NCI-H748 (cell line): ENCODE data around the gene TRIM28.

Experiments used
- DNase-seq: peaks from one replicate; lab custom pipeline; 2025; ENCODE audit not compliant: unreplicated experiment; lab: John Stamatoyannopoulos, UW

The TRIM28 gene

GRCh38 chr19:58548859-58549663 is 5.2 kb downstream of the TRIM28 start:
- no peak for DNase-seq

DNA sequence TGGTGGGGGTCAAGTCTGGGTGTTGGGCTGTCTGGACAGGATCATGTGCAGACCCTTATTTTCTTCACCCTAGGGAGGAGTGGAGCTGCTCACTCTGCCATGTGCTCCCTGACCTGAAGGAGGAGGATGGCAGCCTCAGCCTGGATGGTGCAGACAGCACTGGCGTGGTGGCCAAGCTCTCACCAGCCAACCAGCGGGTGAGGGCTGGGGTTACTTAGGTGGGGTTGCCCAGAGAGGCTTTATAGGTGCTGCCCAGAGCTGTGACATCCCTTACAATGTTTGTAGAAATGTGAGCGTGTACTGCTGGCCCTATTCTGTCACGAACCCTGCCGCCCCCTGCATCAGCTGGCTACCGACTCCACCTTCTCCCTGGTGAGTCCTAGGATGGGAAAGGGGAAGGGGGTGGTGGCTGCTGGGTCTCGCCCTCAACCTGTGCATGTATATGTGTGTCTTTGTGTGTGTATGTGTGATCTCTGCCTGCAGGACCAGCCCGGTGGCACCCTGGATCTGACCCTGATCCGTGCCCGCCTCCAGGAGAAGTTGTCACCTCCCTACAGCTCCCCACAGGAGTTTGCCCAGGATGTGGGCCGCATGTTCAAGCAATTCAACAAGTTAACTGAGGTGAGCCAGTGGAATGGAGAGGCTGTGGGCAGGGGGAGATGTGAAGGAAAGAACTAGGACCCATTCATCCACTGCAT is 5.9 kb downstream of the TRIM28 start:
- no peak for DNase-seq

GRCh38 chr19:58550362-58551122 is 6.7 kb downstream of the TRIM28 start:
- DNase-seq = no peak

DNA sequence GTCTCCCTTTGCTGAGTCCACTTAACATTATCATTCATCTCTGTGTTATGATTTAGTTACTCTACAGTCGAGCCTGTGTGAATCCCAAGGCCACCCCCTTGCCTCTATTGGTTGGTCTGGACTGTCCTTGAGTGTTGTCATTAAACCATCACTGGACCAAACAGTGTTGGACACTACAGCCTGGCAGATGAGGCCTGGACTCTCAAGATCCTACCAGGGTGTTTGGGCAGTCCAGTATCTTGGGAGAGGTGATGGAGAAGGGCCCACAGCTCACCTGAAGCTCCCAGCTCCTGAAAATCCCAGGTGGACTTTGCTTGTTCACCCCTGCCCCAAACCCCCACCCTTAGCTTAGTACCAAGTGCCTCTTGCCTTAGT is 7.2 kb downstream of the TRIM28 start:
- no peak for DNase-seq

DNA sequence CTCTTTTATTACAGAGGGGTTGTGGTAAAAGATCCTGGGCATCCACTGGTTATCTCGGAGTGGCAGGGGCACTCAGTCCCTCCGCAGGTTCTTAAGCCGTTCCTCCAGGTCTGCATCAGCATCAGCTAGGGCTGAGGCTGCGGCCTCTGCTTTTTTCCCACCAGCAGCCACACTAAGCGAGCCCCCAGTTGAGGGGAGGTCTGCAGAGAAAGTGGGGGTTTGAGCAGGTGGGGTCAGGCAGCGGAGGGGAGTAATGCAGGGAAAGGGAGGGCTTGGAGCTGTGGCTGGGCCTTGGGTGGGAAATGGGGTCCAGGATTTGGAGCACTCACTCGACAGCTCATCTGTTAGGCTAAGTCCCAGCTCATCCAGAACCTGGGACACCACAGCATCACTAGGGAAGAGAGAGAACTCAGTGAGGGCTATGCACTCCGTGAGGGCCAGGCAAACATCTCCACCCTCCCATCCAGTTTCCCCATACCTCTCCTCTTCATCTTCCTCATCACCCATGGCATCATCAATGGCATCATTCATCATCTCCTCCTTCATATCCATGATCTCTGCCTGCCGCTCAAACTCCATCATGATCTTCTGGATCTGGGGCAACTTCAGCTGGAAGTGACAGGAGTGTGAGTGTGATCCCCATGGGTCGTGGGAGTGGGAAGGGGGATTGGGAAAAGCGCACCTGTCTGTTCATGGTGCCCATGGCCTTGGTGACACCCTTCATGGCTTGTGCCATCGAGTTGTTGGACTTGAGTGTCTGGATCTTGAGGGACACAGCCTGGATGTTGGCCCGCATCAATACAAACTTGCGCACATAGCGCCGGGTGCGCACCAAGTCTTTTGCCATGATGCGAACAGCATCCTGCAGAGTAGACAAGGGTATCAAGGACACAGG is 8.0 kb downstream of the TRIM28 start:
- no peak for DNase-seq

GRCh38 chr19:58552655-58553054 is 8.8 kb downstream of the TRIM28 start:
- DNase-seq = no peak

- no peak for DNase-seq
These were observed 10.1 kb downstream of the TRIM28 start for GRCh38 chr19:58553799-58554493.

- no peak for DNase-seq
These were observed 10.9 kb downstream of the TRIM28 start, which contains the start of gene CHMP2A for GRCh38 chr19:58554494-58555368. CHMP2A (minus strand) TSS chr19:58555105; CDS start chr19:58554212, 893 bp downstream.

DNA sequence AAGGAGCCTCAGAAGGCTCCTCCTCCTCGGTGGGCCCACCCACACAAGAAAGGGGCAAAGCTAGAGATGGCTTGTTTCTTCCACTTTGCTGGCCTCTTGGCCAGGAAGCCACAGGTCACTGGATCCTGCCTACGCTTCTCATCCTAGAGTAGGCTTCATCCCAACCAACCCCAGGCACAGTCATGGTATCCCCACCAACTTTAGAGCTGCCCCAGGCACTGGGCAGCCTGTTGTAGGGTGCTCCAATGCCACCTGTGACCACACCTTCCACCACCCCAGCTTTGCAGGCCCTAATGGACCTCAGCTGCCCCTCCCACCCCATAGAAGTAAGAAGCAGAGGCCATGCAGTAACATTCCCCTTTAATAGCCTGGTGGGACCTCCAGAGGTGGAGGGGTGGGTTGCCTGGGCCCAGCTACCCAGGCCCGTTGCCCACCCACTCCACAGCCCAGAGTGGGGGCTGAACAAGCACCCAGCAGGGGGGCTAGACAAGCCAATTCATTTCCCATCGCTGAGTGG is 11.6 kb downstream of the TRIM28 start:
- no peak for DNase-seq

- no peak for DNase-seq
These were observed 12.2 kb downstream of the TRIM28 start for GRCh38 chr19:58555920-58556621.

DNA sequence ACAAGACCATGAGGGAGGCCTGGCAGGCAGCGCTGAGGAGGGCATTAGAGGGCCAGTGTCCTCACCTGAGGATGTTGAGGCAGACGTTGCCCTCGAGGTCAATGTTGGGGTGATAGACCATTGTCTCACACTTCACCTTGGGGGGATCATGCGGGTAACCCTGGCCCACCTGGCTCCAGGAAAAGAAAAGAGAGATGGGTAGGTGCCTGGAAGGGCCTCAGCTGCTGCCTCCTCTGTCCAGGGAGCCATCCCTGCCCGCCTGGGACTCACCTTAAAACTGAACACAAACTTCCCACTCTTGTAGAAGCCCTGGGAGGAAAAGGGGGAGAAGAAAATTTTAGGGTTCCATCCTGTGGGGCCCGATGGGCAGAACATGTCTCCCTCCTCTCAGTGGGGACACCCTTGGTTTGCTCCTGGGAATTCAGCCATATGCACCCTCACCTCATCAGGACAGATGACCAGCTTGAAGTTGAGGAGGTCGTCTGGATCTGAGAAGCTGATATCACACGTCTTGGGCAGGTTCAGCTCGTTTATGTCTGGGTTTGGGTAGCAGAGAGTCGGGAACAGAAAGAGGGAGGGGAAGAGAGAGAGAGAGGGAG is 12.9 kb downstream of the TRIM28 start:
- no peak for DNase-seq

GRCh38 chr19:58557221-58558065 is 13.6 kb downstream of the TRIM28 start:
- no peak for DNase-seq

- no peak for DNase-seq
These were observed 14.3 kb downstream of the TRIM28 start, which contains the start of gene UBE2M for GRCh38 chr19:58558066-58558622. UBE2M (minus strand) TSS chr19:58558611; CDS start chr19:58558381, 230 bp downstream.

DNA sequence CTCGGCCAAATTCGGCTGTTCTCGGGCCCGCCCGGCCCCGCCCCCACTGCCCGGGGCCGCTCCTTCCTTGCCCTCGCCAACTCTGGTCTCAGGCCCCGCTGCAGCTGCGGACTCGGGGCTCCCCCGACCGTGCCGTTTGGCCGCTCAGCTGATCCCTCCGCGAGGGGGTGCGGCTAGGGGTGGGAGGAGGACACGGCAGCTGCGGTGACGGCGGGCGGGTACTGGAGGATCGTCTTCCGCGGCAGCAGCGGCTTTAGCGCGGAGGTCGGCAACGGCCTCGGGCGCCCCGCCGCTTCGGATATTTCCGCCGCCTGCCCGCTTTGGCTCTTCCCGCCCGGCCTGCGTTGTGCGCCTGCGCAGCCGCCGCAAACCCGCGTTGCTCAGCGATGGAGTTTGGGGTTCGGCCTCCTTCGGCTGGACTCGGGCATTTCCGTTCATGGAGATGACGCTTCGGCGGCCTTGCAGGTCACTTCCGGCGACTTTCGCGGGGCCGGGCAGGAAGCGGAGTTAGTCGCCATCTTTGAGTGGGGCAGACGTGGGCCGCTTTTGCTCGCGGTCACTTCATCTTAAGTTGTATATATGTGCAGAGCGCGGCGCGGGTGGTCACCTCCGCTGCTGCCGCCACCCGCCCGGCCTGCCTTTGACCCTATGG is 14.9 kb downstream of the TRIM28 start:
- no peak for DNase-seq

- no peak for DNase-seq
These were observed 15.6 kb downstream of the TRIM28 start for GRCh38 chr19:58559275-58560006.
